Vagina (tissue), 2 donors: Measurements from ENCODE around the gene INTS12. TPM values are rescaled to one million over a fixed set of nuclear protein-coding genes. Genes with fewer than 3 reads are reported as not detected.
A peak's percentile ranks its signal among the peaks of the same experiment; 100 is the strongest.
"Not testable (repeated sequence)": the region's sequence is repeated elsewhere in the genome, so short reads cannot be mapped to it uniquely, and the experiment has no call there.

Experiments
- DNase-seq, 2 donors: peaks; one replicate each; pipeline ENCODE4 v3.0.0-alpha.2; 2017; ENCODE audit errors: extremely low spot score in 2 of 2
- H3K27ac ChIP-seq: fragments of 200-600 bp; sonication (generic); one replicate; pipeline ENCODE4 v1.5.1; 2019
- H3K27me3 ChIP-seq: fragments of 200-600 bp; sonication (generic); one replicate; pipeline ENCODE4 v1.5.1; 2019
- H3K36me3 ChIP-seq, 2 donors: fragments of 200-600 bp; sonication (generic); one replicate each; pipeline ENCODE4 v1.5.1; 2017 to 2019
- H3K4me1 ChIP-seq: fragments of 200-600 bp; sonication (generic); one replicate; pipeline ENCODE4 v1.5.1; 2019
- H3K4me3 ChIP-seq, 2 donors: fragments of 200-600 bp; sonication (generic); 1 replicate in 1 of 2; 2 replicates in 1 of 2; pipeline ENCODE4 v1.5.1; 2016 to 2019
- H3K9me3 ChIP-seq: fragments of 200-600 bp; sonication (generic); one replicate; pipeline ENCODE4 v1.5.1; 2019
- POLR2A ChIP-seq, 2 donors: fragments of 450-650 bp; IDR thresholded peaks; one replicate each; pipeline ENCODE4 v1.6.1; 2017; ENCODE audit warnings: antibody characterized with exemption in 2 of 2, mild to moderate bottlenecking in 2 of 2, moderate library complexity in 2 of 2
- POLR2AphosphoS5 ChIP-seq, 2 donors: sonication (generic); formaldehyde crosslinking; IDR thresholded peaks; one replicate each; pipeline ENCODE4 v1.9.0; 2017; ENCODE audit warnings: antibody characterized with exemption in 2 of 2, mild to moderate bottlenecking in 2 of 2, low read depth in 1 of 2; ENCODE audit not compliant: insufficient read depth in 1 of 2
- intact Hi-C: fragments of 100-400 bp; cut with DNase I; formaldehyde crosslinking; loops from one replicate; pipeline ENCODE4 v1.15.1; 2023
- total RNA-seq: library from RNA; depleted of rRNA; stranded (reverse); fragments of >200 nt; gene quantifications from one replicate; pipeline ENCODE4 v1.2.3, GENCODE V29; 2016
- TF ChIP-seq, protein P1 (sequence below), 3 experiments: fragments of 450-650 bp in 2 of 3; fragments of 200-600 bp in 1 of 3; sonication (generic) in 1 of 3; IDR thresholded peaks; one replicate each; pipeline ENCODE4 v1.5.1; 2017 to 2019; ENCODE audit warnings: antibody characterized with exemption in 3 of 3, mild to moderate bottlenecking in 2 of 3, moderate library complexity in 2 of 3

The INTS12 gene
- total RNA-seq, 1 donor from 2014 or later: 18.2 TPM

DNA sequence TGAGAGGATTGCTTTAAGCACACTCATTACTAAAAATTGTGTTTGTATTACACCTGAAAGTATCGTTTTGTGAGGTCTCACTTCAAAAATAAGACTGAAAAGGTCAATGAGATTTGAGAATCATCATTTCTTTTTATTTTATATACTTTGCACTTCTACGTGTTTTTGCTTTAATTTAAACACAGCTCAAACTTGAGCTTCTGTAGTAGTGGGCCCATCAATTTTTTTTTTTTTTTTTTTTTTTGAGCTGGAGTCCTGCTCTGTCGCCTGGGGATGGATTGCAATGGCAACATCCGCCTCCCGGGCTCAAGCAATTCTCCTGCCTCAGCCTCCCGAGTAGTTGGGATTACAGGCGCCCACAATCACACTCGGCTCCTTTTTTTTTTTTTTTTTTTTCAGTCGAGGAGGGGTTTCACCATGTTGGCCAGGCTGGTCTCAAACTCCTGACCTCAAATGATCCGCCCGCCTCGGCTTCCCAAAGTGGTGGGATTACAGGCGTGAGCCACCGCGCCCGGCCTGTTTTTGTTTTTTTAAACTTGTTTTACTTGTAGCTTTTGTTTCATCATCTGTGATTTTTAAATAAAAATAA is 1.6 kb upstream of the INTS12 start:
- no peaks in the 10 kb centered on the region for H3K9me3 ChIP-seq
- H3K27ac ChIP-seq: no peak overlapping the region
- no peaks in the 10 kb centered on the region for H3K27me3 ChIP-seq
- peaks cover 18% of the 10 kb centered on the region for H3K4me1 ChIP-seq
- intact Hi-C loops: no loop called here
- H3K36me3 ChIP-seq: no peaks in the 10 kb centered on the region
- TF ChIP-seq POLR2AphosphoS5 (IDR thresholded peaks at IDR 0.05; ENCODE audit: insufficient read depth in 1 of 2, low read depth in 1 of 2): no peak
- TF ChIP-seq POLR2A (IDR thresholded peaks at IDR 0.05): no peak
- TF ChIP-seq, protein P1, sequence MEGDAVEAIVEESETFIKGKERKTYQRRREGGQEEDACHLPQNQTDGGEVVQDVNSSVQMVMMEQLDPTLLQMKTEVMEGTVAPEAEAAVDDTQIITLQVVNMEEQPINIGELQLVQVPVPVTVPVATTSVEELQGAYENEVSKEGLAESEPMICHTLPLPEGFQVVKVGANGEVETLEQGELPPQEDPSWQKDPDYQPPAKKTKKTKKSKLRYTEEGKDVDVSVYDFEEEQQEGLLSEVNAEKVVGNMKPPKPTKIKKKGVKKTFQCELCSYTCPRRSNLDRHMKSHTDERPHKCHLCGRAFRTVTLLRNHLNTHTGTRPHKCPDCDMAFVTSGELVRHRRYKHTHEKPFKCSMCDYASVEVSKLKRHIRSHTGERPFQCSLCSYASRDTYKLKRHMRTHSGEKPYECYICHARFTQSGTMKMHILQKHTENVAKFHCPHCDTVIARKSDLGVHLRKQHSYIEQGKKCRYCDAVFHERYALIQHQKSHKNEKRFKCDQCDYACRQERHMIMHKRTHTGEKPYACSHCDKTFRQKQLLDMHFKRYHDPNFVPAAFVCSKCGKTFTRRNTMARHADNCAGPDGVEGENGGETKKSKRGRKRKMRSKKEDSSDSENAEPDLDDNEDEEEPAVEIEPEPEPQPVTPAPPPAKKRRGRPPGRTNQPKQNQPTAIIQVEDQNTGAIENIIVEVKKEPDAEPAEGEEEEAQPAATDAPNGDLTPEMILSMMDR (IDR thresholded peaks at IDR 0.05): no peak
- H3K4me3 ChIP-seq: no peak overlapping the region
- no peak for DNase-seq

GRCh38 chr4:105709081-105709450 is 577 bp upstream of the INTS12 start:
- intact Hi-C loops: no loop called here
- Histone ChIP-seq H3K4me1 (peaks cover 18% of the 10 kb centered on the region), H3K9me3 (no peaks in the 10 kb centered on the region), H3K27ac (peak overlapping the region; percentile 79), H3K36me3 (no peaks in the 10 kb centered on the region), H3K27me3 (no peaks in the 10 kb centered on the region), H3K4me3 (peak overlapping the region; percentile 92 to 93)
- TF ChIP-seq POLR2AphosphoS5 (IDR thresholded peaks at IDR 0.05; ENCODE audit: insufficient read depth in 1 of 2, low read depth in 1 of 2): no peak
- no peak for TF ChIP-seq POLR2A (IDR thresholded peaks at IDR 0.05)
- TF ChIP-seq, protein P1 (IDR thresholded peaks at IDR 0.05): no peak
- no peak for DNase-seq

GRCh38 chr4:105707782-105708180 is 708 bp downstream of the INTS12 start:
- DNase-seq: no peak
- H3K4me1 ChIP-seq: peaks cover 18% of the 10 kb centered on the region
- peak overlapping the region; percentile 79 for H3K27ac ChIP-seq
- H3K4me3 ChIP-seq: peak overlapping the region; percentile 92 to 93
- no peaks in the 10 kb centered on the region for H3K27me3 ChIP-seq
- no peaks in the 10 kb centered on the region for H3K9me3 ChIP-seq
- TF ChIP-seq POLR2AphosphoS5 (IDR thresholded peaks at IDR 0.05; ENCODE audit: insufficient read depth in 1 of 2, low read depth in 1 of 2) (no peak), POLR2A (IDR thresholded peaks at IDR 0.05) (no peak)
- TF ChIP-seq, protein P1 (IDR thresholded peaks at IDR 0.05): no peak
- intact Hi-C loops: no loop called here
- no peaks in the 10 kb centered on the region for H3K36me3 ChIP-seq

- no peak overlapping the region for H3K27ac ChIP-seq
- peaks cover 0 to 22% of the 10 kb centered on the region in 2 donors for H3K36me3 ChIP-seq
- no peak for TF ChIP-seq POLR2AphosphoS5 (IDR thresholded peaks at IDR 0.05; ENCODE audit: insufficient read depth in 1 of 2, low read depth in 1 of 2)
- H3K4me1 ChIP-seq: no peaks in the 10 kb centered on the region
- DNase-seq: no peak
- H3K9me3 ChIP-seq: no peaks in the 10 kb centered on the region
- intact Hi-C loops: no loop called here
- no peak overlapping the region for H3K4me3 ChIP-seq
- no peaks in the 10 kb centered on the region for H3K27me3 ChIP-seq
These were observed 9.9 kb downstream of the INTS12 start for GRCh38 chr4:105698607-105699006.

DNA sequence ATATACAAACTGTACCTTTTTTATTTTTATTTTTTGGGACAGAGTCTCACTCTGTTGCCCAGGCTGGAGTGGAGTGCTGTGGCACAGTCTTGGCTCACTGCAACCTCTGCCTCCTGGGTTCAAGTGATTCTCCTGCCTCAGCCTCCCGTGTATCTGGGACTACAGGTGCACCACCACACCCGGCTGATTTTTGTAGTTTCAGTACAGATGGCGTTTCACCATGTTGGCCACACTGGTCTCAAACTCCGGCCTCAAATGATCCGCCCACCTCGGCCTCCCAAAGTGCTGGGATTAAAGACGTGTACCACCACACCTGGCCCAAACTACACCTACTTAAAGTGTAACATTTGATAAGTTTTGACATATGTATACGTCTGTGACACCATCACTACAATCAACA is 12.7 kb downstream of the INTS12 start:
- peaks cover 0 to 46% of the 10 kb centered on the region in 2 donors for H3K36me3 ChIP-seq
- intact Hi-C loops, H3K27ac ChIP-seq, H3K4me1 ChIP-seq, H3K27me3 ChIP-seq, DNase-seq, H3K9me3 ChIP-seq, H3K4me3 ChIP-seq: not testable (repeated sequence)

DNA sequence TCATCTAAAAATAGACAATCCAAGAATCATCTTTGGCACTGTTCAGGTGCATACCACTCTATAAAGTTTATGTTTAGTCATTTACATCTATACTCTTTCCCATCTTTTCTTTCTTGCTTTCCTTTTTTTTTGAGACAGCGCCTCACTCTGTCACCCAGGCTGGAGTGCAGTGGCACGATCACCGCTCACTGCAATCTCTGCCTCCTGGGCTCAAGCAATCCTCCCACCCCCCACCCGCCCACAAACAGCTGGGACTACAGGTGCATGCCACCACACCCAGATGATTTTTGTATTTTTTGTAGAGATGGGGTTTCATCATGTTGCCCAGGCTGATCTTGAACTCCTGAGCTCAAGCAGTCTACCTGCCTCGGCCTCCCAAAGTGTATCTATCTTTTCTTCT is 13.7 kb downstream of the INTS12 start:
- H3K4me3 ChIP-seq, H3K4me1 ChIP-seq, intact Hi-C loops, H3K27me3 ChIP-seq, H3K9me3 ChIP-seq, DNase-seq, H3K27ac ChIP-seq: not testable (repeated sequence)
- peaks cover 0 to 51% of the 10 kb centered on the region in 2 donors for H3K36me3 ChIP-seq
